ENCODE data around the gene METTL15. TPM values are rescaled to one million over a fixed set of nuclear protein-coding genes. Genes with fewer than 3 reads are reported as not detected.

METTL15 gene
- total RNA-seq, 5 donors from 2014 or later (not counting 1 experiment from before 2014, with no cell fraction given), result 7.6 to 12.1 (median 10.6) TPM

GRCh38 chr11:28142724-28143123, 34.5 kb downstream of the METTL15 start:
- H3K4me3 Mint-ChIP-seq, result no peak overlapping the region
- no peaks in the 10 kb centered on the region for H3K4me1 ChIP-seq (ENCODE audit: control insufficient read depth in 1 of 2, extremely low read depth in 1 of 2, insufficient read depth in 2 of 2, low read length in 2 of 2)
- ATAC-seq (replicated peaks in 1 of 4) (no peak), DNase-seq (no peak)
- no peak overlapping the region for H3K27ac Mint-ChIP-seq
- ChIA-PET CTCF (no interaction called here), POLR2A (no interaction called here)
- peaks cover 2% of the 10 kb centered on the region for H3K9me3 ChIP-seq
- peaks cover 0 to 3% (median 0%) of the 10 kb centered on the region in 3 donors for H3K4me1 Mint-ChIP-seq
- no peaks in the 10 kb centered on the region for H3K27me3 ChIP-seq (replicated peaks in 1 of 2; ENCODE audit: control insufficient read depth in 2 of 2, extremely low read depth in 1 of 2, insufficient read depth in 2 of 2, low read length in 1 of 2)
- WGBS (ENCODE audit: insufficient coverage), result no CpG with 5 or more reads among the region's 1 CpG
- peaks cover 23% of the 10 kb centered on the region for H3K36me3 Mint-ChIP-seq
- no peak overlapping the region for H3K27ac ChIP-seq (ENCODE audit: low read length)
- H3K4me3 ChIP-seq (ENCODE audit: control insufficient read depth in 1 of 2, extremely low read depth in 1 of 2, low read length in 1 of 2), result no peak overlapping the region
- peaks cover 9 to 24% (median 11%) of the 10 kb centered on the region in 3 donors for H3K9me3 Mint-ChIP-seq
- no peaks in the 10 kb centered on the region for H3K36me3 ChIP-seq (ENCODE audit: control insufficient read depth in 2 of 2, extremely low read depth in 1 of 2, insufficient read depth in 1 of 2, low read length in 1 of 2)
- no peaks in the 10 kb centered on the region for H3K27me3 Mint-ChIP-seq

GRCh38 chr11:28144808-28145207, 36.6 kb downstream of the METTL15 start:
- no peak overlapping the region for H3K4me3 Mint-ChIP-seq
- peaks cover 0 to 4% (median 3%) of the 10 kb centered on the region in 3 donors for H3K4me1 Mint-ChIP-seq
- H3K27me3 ChIP-seq (replicated peaks in 1 of 2; ENCODE audit: control insufficient read depth in 2 of 2, extremely low read depth in 1 of 2, insufficient read depth in 2 of 2, low read length in 1 of 2), result no peaks in the 10 kb centered on the region
- ATAC-seq (replicated peaks in 1 of 4) (no peak), DNase-seq (no peak)
- H3K27ac ChIP-seq (ENCODE audit: low read length), result no peak overlapping the region
- H3K36me3 Mint-ChIP-seq, result peaks cover 16% of the 10 kb centered on the region
- H3K27ac Mint-ChIP-seq, result no peak overlapping the region
- no peaks in the 10 kb centered on the region for H3K27me3 Mint-ChIP-seq
- H3K36me3 ChIP-seq (ENCODE audit: control insufficient read depth in 2 of 2, extremely low read depth in 1 of 2, insufficient read depth in 1 of 2, low read length in 1 of 2), result no peaks in the 10 kb centered on the region
- no peaks in the 10 kb centered on the region for H3K4me1 ChIP-seq (ENCODE audit: control insufficient read depth in 1 of 2, extremely low read depth in 1 of 2, insufficient read depth in 2 of 2, low read length in 2 of 2)
- H3K9me3 Mint-ChIP-seq, result peaks cover 6 to 11% (median 11%) of the 10 kb centered on the region in 3 donors
- H3K4me3 ChIP-seq (ENCODE audit: control insufficient read depth in 1 of 2, extremely low read depth in 1 of 2, low read length in 1 of 2), result no peak overlapping the region
- CTCF ChIA-PET, result interaction anchor here in 1 of 2 donors (0.7 kb wide), 1 partner anchor 101 kb away, joined by 3 read pairs; no protein-coding TSS in a partner anchor
- 100% methylated on average over 2 of the region's 2 CpGs for WGBS (ENCODE audit: insufficient coverage)
- H3K9me3 ChIP-seq, result peaks cover 2% of the 10 kb centered on the region
- POLR2A ChIA-PET, result no interaction called here

- H3K4me3 Mint-ChIP-seq, result no peak overlapping the region
- peaks cover 16% of the 10 kb centered on the region for H3K36me3 Mint-ChIP-seq
- ATAC-seq (replicated peaks in 1 of 4) (no peak), DNase-seq (no peak)
- Histone ChIP-seq H3K27me3 (replicated peaks in 1 of 2; ENCODE audit: control insufficient read depth in 2 of 2, extremely low read depth in 1 of 2, insufficient read depth in 2 of 2, low read length in 1 of 2) (no peaks in the 10 kb centered on the region), H3K27ac (ENCODE audit: low read length) (no peak overlapping the region), H3K4me3 (ENCODE audit: control insufficient read depth in 1 of 2, extremely low read depth in 1 of 2, low read length in 1 of 2) (no peak overlapping the region), H3K36me3 (ENCODE audit: control insufficient read depth in 2 of 2, extremely low read depth in 1 of 2, insufficient read depth in 1 of 2, low read length in 1 of 2) (no peaks in the 10 kb centered on the region), H3K4me1 (ENCODE audit: control insufficient read depth in 1 of 2, extremely low read depth in 1 of 2, insufficient read depth in 2 of 2, low read length in 2 of 2) (no peaks in the 10 kb centered on the region), H3K9me3 (no peaks in the 10 kb centered on the region)
- CTCF ChIA-PET, result no interaction called here
- H3K9me3 Mint-ChIP-seq, result peaks cover under 1% of the 10 kb centered on the region in 3 donors
- WGBS (ENCODE audit: insufficient coverage), result no CpG with 5 or more reads among the region's 2 CpGs
- H3K4me1 Mint-ChIP-seq, result peaks cover 0 to 4% (median 3%) of the 10 kb centered on the region in 3 donors
- H3K27ac Mint-ChIP-seq, result no peak overlapping the region
- POLR2A ChIA-PET, result no interaction called here
- H3K27me3 Mint-ChIP-seq, result no peaks in the 10 kb centered on the region
These were observed 38.0 kb downstream of the METTL15 start for GRCh38 chr11:28146123-28146751.

- Mint-ChIP-seq H3K27me3 (no peaks in the 10 kb centered on the region), H3K27ac (no peak overlapping the region)
- CTCF ChIA-PET, result no interaction called here
These were observed 44.6 kb downstream of the METTL15 start for GRCh38 chr11:28152743-28153142.

GRCh38 chr11:28153586-28153985, 45.4 kb downstream of the METTL15 start:
- ChIA-PET CTCF (no interaction called here), POLR2A (no interaction called here)
- Mint-ChIP-seq H3K4me1 (peaks cover 0 to under 1% (median 0%) of the 10 kb centered on the region in 3 donors), H3K4me3 (no peak overlapping the region), H3K27ac (no peak overlapping the region), H3K27me3 (no peaks in the 10 kb centered on the region), H3K9me3 (peaks cover 0 to 7% (median 5%) of the 10 kb centered on the region in 3 donors), H3K36me3 (peaks cover 43% of the 10 kb centered on the region)
- Histone ChIP-seq H3K9me3 (no peaks in the 10 kb centered on the region), H3K4me1 (ENCODE audit: control insufficient read depth in 1 of 2, extremely low read depth in 1 of 2, insufficient read depth in 2 of 2, low read length in 2 of 2) (no peaks in the 10 kb centered on the region), H3K27ac (ENCODE audit: low read length) (no peak overlapping the region), H3K4me3 (ENCODE audit: control insufficient read depth in 1 of 2, extremely low read depth in 1 of 2, low read length in 1 of 2) (no peak overlapping the region), H3K27me3 (replicated peaks in 1 of 2; ENCODE audit: control insufficient read depth in 2 of 2, extremely low read depth in 1 of 2, insufficient read depth in 2 of 2, low read length in 1 of 2) (no peaks in the 10 kb centered on the region), H3K36me3 (ENCODE audit: control insufficient read depth in 2 of 2, extremely low read depth in 1 of 2, insufficient read depth in 1 of 2, low read length in 1 of 2) (peaks cover 0 to 10% of the 10 kb centered on the region in 2 donors)
- DNase-seq, result no peak
- WGBS (ENCODE audit: insufficient coverage), result no CpG with 5 or more reads among the region's 2 CpGs
- no peak for ATAC-seq (replicated peaks in 1 of 4)

More at GRCh38 chr11:28152743-28153142, 44.6 kb downstream of the METTL15 start:
- peaks cover 0 to 4% (median 3%) of the 10 kb centered on the region in 3 donors for H3K9me3 Mint-ChIP-seq
- no CpG with 5 or more reads among the region's 2 CpGs for WGBS (ENCODE audit: insufficient coverage)
- H3K4me1 Mint-ChIP-seq, result peaks cover 0 to 4% (median 0%) of the 10 kb centered on the region in 3 donors
- Histone ChIP-seq H3K27me3 (replicated peaks in 1 of 2; ENCODE audit: control insufficient read depth in 2 of 2, extremely low read depth in 1 of 2, insufficient read depth in 2 of 2, low read length in 1 of 2) (no peaks in the 10 kb centered on the region), H3K4me3 (ENCODE audit: control insufficient read depth in 1 of 2, extremely low read depth in 1 of 2, low read length in 1 of 2) (no peak overlapping the region), H3K36me3 (ENCODE audit: control insufficient read depth in 2 of 2, extremely low read depth in 1 of 2, insufficient read depth in 1 of 2, low read length in 1 of 2) (peaks cover 0 to 5% of the 10 kb centered on the region in 2 donors), H3K27ac (ENCODE audit: low read length) (no peak overlapping the region), H3K4me1 (ENCODE audit: control insufficient read depth in 1 of 2, extremely low read depth in 1 of 2, insufficient read depth in 2 of 2, low read length in 2 of 2) (no peaks in the 10 kb centered on the region), H3K9me3 (no peaks in the 10 kb centered on the region)
- H3K4me3 Mint-ChIP-seq, result no peak overlapping the region
- POLR2A ChIA-PET, result no interaction called here
- ATAC-seq (replicated peaks in 1 of 4) (no peak), DNase-seq (no peak)
- H3K36me3 Mint-ChIP-seq, result peaks cover 42% of the 10 kb centered on the region

GRCh38 chr11:28168718-28169117, 60.5 kb downstream of the METTL15 start:
- ATAC-seq (replicated peaks in 1 of 4) (no peak), DNase-seq (no peak)
- 87% methylated on average over 2 of the region's 2 CpGs for WGBS (ENCODE audit: insufficient coverage)
- ChIA-PET POLR2A (interaction anchor here in 1 of 2 donors (1.0 kb wide), 1 partner anchor 30 kb away, joined by 4 read pairs; no protein-coding TSS in a partner anchor), CTCF (no interaction called here)
- Mint-ChIP-seq H3K4me3 (no peak overlapping the region), H3K36me3 (peaks cover 37% of the 10 kb centered on the region), H3K4me1 (peaks cover 16 to 18% (median 17%) of the 10 kb centered on the region in 3 donors), H3K9me3 (no peaks in the 10 kb centered on the region), H3K27ac (peak overlapping the region in 1 of 2 donors; percentile 1), H3K27me3 (no peaks in the 10 kb centered on the region)
- no peaks in the 10 kb centered on the region for H3K36me3 ChIP-seq (ENCODE audit: control insufficient read depth in 2 of 2, extremely low read depth in 1 of 2, insufficient read depth in 1 of 2, low read length in 1 of 2)
- H3K27me3 ChIP-seq (replicated peaks in 1 of 2; ENCODE audit: control insufficient read depth in 2 of 2, extremely low read depth in 1 of 2, insufficient read depth in 2 of 2, low read length in 1 of 2), result no peaks in the 10 kb centered on the region
- no peak overlapping the region for H3K27ac ChIP-seq (ENCODE audit: low read length)
- no peaks in the 10 kb centered on the region for H3K9me3 ChIP-seq
- no peak overlapping the region for H3K4me3 ChIP-seq (ENCODE audit: control insufficient read depth in 1 of 2, extremely low read depth in 1 of 2, low read length in 1 of 2)
- peaks cover 0 to 4% of the 10 kb centered on the region in 2 experiments for H3K4me1 ChIP-seq (ENCODE audit: control insufficient read depth in 1 of 2, extremely low read depth in 1 of 2, insufficient read depth in 2 of 2, low read length in 2 of 2)

All from T-cell (primary cell).